LNCAP (cell line): Measurements from ENCODE around the gene OSCP1.

ENCODE experiments used
- TF ChIP-seq, protein P1 (sequence below): fragments of 450-650 bp; IDR thresholded peaks from 2 replicates; pipeline ENCODE4 v1.5.1; 2017; ENCODE audit warnings: mild to moderate bottlenecking

OSCP1 gene

GRCh38 chr1:36396359-36396758 lies 53.9 kb downstream of the OSCP1 start:
- TF ChIP-seq, protein P1, sequence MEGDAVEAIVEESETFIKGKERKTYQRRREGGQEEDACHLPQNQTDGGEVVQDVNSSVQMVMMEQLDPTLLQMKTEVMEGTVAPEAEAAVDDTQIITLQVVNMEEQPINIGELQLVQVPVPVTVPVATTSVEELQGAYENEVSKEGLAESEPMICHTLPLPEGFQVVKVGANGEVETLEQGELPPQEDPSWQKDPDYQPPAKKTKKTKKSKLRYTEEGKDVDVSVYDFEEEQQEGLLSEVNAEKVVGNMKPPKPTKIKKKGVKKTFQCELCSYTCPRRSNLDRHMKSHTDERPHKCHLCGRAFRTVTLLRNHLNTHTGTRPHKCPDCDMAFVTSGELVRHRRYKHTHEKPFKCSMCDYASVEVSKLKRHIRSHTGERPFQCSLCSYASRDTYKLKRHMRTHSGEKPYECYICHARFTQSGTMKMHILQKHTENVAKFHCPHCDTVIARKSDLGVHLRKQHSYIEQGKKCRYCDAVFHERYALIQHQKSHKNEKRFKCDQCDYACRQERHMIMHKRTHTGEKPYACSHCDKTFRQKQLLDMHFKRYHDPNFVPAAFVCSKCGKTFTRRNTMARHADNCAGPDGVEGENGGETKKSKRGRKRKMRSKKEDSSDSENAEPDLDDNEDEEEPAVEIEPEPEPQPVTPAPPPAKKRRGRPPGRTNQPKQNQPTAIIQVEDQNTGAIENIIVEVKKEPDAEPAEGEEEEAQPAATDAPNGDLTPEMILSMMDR = no peak

- TF ChIP-seq, protein P1 = no peak
Observed at GRCh38 chr1:36393686-36394085, 56.6 kb downstream of the OSCP1 start.

DNA sequence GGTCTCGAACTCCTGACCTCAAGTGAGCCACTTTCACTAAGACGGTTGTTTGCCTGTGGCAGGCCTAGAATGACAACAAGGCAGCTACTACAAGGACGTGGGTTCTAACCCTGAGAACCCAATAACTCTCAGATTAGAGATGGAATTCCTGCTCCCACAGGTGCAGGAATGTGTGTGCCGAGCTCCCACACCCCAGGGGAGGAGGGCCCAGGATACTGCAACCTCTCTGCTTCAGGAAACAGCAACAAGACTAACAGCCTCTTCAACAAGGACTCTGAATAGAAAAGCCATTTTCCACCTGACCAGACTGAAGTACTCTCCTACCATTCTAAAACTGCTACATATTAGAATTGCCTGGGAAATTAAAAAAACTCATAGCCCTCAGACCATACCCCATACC lies 57.4 kb downstream of the OSCP1 start:
- TF ChIP-seq, protein P1 = no peak

GRCh38 chr1:36391271-36391670 lies 59.0 kb downstream of the OSCP1 start:
- TF ChIP-seq, protein P1 = no peak

GRCh38 chr1:36390411-36390810 lies 59.8 kb downstream of the OSCP1 start:
- TF ChIP-seq, protein P1 = no peak

DNA sequence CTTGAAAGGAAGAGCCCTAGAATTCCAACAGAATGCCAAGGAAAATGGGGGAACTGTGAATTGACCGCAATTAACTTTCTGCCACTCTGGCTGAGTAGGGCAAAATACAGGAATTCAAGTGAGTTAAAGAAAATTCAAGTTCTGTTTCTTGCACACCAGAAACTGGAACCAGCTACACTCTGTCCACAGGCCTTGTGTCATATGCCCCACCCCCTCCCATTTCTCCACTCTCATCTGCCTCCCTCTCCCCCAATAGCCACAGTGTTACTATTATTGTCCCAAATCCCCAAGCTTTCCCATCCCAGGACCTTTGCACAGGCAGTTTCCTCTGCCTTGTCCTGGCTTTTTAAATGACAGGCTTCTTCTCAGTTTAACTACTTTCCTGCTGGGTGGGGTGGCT lies 60.3 kb downstream of the OSCP1 start:
- TF ChIP-seq, protein P1 = no peak

DNA sequence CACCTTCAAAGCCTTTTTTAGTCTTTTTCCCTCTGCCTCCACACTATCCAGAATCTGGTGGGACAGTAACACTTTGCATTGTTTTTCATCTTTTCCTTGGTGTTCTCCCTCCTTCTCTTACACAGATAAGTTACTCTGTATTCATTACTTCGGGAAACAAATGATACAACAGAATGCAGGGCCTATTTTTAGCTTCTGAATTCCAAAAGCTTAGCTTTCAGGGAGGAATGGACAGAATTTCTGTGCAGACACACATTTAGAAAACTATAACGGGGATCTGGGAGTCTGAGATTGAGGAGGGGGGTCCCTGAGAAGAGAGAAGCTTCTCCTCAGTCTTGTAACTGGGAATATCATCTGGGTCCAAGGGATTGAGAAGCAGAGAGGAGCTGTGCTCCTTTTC lies 61.0 kb downstream of the OSCP1 start:
- TF ChIP-seq, protein P1 = no peak
